GM12873 (cell line): ENCODE results near the gene KRT75.

Experiments used
- CTCF ChIP-seq: IDR thresholded peaks from 2 replicates; pipeline ENCODE4 v1.5.1; 2012; ENCODE audit warnings: low read depth, mild to moderate bottlenecking, moderate library complexity, low read length, control low read depth; ENCODE audit not compliant: insufficient read depth; ENCODE audit errors: missing control alignments

The KRT75 gene

GRCh38 chr12:52439420-52439819 is 5.2 kb upstream of the KRT75 start:
- TF ChIP-seq CTCF = no peak

- no peak for TF ChIP-seq CTCF
Measured at GRCh38 chr12:52438305-52439301, 4.4 kb upstream of the KRT75 start.

GRCh38 chr12:52437508-52437907 is 3.3 kb upstream of the KRT75 start:
- TF ChIP-seq CTCF = no peak

GRCh38 chr12:52436828-52437474 is 2.8 kb upstream of the KRT75 start:
- no peak for TF ChIP-seq CTCF

GRCh38 chr12:52436000-52436827 is 2.0 kb upstream of the KRT75 start:
- no peak for TF ChIP-seq CTCF

GRCh38 chr12:52435659-52435999 is 1.5 kb upstream of the KRT75 start:
- no peak for TF ChIP-seq CTCF
